GM18505 (cell line): ENCODE measurements around the gene PAX4.

Experiments
- ATAC-seq: cut with Tn5 transposase; IDR thresholded peaks from one replicate; pipeline ENCODE4 v1.9.1; 2021; ENCODE audit not compliant: unreplicated experiment
- POLR2A ChIP-seq: IDR thresholded peaks from 4 replicates; pipeline ENCODE4 v1.6.1; 2011; ENCODE audit warnings: borderline replicate concordance; ENCODE audit not compliant: insufficient read depth, insufficient read length; ENCODE audit errors: extremely low read depth

Gene PAX4

DNA sequence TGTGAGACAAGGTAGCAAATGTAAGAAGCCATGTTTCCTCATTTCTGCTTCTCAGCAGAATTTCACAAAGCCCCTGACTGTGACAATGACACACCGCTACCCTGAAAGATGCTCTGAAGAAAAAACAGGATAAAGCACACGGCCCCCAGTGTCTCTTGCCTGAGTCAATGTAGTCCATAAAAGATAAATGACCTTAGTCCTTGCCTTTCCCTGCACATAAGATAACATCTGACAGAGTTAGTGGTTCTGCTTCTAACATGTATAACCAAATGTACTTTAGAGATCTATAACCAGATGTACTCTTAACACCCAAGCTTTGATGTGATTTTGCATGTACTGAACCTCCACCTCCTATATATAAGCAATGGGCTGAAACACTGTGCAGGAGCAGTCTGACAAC, 31.0 kb upstream of the PAX4 start:
- no peak for TF ChIP-seq POLR2A
- ATAC-seq = no peak

DNA sequence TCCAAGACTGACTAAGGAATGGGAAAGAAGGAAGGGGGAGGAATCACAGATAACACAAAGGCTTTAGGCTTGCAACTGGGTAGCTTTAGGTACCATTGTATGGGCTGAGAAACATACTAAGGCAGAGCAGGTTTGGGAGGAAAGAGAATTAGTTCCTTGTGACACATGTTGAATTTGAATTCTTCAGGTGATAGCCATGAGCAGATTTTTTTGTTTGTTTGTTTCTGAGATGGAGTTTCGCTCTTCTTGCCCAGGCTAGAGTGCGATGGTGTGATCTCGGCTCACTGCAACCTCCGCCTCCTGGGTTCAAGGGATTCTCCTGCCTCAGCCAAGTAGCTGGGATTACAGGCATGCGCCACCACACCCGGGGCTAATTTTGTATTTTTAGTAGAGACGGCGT, 29.7 kb upstream of the PAX4 start:
- TF ChIP-seq POLR2A = no peak
- no peak for ATAC-seq

DNA sequence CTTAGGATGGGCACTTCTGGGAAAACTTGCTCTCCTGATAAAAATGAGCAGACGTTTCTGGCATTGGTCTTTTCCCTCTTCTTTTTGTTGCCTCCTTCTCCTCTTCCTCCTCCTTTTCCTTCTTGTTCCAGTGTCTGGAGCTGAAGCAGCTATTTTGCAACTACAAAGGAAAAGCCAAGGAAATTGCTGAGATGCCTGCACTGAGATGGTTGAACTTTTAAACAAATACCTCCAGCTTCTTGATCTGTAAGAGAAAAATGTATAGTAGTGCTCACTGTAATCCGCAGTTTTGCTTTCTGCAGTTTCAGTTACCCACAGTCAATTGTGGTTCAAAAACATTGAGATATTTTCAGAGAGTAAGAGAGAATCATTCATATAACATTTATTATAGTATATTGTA, 26.5 kb upstream of the PAX4 start:
- no peak for ATAC-seq
- TF ChIP-seq POLR2A = no peak

DNA sequence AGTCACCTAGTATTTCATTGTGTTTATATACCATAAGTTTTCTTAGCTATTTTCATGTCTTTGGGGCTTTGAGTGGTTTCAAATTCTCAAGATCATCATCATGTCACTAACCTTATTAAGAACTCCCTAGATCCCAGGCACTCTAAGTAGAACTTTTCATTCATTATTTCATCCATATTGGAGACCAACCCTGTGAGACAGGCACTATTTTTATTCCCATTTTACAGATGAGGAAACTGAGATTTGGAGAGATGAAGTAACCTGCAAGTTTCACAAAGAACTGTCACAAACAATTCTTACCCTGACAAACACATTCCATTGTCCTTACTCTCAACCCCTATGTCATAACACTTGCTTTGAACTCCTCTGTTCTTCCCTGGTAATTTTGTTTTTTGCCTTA, 20.3 kb upstream of the PAX4 start:
- ATAC-seq = no peak
- no peak for TF ChIP-seq POLR2A

DNA sequence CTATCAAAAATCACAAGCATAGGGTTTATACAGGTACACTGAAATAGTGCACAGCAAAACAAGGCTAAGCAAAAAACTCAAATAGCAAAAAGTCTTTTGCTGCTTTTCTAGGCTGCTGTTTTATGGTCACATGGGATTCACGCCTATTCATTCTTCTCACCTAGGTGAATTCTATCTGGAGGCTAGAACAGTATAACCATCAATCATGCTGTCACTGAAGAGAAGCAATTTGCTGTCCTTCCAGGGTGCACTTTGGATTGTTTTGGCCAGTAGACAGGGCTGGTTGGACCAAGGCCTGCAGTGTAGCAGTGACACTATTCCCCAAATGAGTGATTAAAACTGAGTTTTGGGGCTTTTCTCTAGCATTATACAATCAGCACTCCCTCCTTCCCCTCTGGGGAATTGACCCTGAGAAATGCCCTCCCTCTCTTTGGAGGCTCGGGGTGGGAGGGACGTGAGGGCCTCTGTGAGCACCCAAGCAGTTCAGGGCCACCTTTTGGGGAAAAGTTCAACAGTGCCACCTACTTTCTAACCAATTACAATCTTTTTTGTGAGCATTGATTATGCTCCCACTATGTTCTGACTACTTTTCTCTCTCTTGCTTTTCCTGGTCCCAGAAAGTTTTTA, 17.8 kb upstream of the PAX4 start:
- ATAC-seq = no peak
- no peak for TF ChIP-seq POLR2A

DNA sequence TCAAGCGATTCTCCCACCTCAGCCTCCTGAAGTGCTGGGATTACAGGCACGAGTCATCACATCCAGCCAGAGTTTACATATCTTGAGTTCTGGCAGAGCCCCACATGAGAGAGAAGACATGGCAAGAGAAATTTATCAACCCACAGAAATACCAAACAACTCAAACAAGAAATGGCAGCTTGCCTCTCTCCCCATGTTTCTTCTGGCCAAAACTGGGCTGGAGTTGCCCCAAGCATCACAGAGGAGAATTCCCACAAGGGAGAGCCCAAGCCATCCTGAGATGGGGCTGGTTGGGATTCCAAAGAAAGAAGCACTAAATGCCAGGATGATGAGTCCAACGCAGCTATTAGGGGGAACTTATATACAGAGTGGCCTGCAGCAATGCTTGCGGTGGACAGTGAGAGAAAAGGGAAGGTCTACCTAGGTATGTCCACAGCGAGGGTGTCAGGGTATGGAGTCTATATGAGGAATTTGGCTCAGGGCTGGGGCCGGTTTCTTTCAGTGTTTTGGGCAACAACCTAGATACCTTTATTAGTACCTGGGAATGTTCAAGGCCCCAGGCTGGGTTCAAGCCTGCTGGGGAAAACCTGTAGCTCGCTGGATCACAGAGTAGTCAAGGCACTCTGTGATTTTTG, 14.5 kb upstream of the PAX4 start:
- no peak for TF ChIP-seq POLR2A
- ATAC-seq = no peak

DNA sequence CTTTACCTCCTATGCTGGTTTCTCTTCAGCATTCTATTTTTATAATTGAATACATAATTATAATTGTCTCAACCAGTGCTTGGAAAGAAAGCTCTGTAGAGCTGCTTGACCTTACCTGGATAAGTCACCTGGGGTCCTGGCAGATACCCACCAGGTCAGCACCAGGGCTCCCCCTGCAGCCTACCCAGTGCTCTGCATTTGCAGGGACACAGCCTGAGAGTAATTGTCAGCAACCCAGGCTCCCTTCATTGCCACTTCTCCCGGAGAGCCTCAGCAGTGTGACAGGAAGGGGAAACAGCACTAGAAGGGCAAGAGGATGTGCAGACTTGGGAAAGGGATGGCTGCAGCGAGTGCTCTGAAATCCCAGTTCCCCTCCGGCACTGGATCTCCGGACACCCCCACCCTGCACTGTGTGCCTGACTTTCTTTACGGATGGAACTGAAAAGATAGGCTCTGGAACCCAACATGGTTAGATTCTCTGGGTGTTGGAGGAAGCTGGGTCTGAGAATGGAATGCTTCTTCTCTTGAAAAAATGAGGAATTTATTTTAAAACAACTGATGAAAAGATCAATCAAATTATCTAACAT, 11.4 kb upstream of the PAX4 start:
- ATAC-seq = peak; percentile 83
- no peak for TF ChIP-seq POLR2A

DNA sequence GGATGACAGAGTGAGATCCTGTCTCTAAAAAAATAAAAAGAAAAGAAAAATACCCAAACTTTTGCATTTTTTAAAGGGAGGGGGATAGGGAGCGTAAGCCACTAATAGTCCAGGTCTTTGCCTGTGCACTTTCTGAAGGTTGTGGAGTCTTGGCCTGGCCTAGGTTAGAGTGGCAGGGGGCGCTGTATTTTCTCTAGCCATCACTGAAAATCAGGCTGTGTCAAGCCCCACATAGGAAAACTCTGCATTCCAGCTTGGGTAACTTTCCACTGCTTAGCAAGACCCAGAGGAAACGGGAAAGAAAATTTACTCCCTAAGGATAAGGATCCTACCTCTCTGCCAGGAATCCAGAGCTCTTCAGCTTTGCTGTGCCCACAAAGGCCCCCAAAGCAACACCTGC, 10.5 kb upstream of the PAX4 start:
- no peak for ATAC-seq
- TF ChIP-seq POLR2A = no peak

DNA sequence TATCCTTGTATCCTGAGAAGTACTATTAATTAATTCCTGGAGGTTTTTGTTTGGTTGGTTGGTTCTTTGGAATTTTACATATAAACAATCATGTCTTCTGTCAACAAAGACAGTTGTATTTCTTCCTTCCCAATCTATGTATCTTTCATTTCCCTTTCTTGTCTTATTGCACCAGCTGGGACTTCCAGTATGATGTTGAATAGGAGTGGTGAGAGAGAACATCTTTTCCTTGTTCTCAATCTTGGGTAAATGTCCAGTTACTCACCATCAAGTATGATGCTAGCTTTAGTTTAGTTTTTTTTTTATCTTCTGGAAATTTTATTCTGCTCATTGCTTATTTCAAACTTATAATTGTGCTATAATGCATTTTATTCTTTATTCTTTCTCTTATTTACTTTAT, 7.4 kb upstream of the PAX4 start:
- no peak for TF ChIP-seq POLR2A
- no peak for ATAC-seq

DNA sequence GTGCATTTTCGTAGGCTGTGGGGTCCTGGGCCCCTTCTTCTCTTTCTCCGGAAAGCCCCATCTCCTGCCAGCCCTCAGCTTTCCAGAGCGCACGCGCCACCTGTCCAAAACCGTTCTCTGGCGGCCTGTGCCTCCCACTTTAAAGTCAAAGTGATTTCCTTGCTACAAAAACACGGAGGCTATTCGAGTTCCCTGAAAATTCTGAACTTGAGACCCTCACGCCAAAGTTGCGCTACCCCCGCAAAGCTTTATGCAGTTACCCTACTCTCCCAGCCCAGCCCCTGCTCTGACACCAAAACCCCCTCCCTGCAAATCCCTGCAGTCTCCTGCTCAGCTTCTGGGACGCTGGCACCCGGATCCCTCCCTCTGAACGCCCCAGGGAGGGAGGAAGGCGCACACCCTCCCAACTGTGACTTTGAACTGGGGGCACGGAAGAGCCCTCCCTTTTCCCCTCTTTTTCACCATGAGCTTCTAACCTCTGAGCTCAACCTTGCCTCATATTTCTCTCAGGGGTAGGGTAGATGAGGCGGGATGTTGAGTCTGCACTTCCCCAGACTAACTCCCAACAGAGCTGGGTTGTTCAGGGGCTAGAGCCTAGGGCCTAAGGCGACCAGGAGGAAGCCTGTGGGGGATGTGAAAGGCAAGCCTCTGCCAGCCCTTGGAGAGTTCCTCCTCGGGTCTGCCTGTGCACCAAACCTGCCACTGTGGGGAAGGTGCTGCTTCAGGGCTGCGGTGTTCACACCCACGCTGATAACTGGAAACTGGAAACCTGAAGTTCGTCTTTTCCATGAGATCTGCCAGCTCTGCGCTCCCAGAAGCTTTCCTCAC, 2.7 kb upstream of the PAX4 start:
- TF ChIP-seq POLR2A = no peak
- no peak for ATAC-seq

DNA sequence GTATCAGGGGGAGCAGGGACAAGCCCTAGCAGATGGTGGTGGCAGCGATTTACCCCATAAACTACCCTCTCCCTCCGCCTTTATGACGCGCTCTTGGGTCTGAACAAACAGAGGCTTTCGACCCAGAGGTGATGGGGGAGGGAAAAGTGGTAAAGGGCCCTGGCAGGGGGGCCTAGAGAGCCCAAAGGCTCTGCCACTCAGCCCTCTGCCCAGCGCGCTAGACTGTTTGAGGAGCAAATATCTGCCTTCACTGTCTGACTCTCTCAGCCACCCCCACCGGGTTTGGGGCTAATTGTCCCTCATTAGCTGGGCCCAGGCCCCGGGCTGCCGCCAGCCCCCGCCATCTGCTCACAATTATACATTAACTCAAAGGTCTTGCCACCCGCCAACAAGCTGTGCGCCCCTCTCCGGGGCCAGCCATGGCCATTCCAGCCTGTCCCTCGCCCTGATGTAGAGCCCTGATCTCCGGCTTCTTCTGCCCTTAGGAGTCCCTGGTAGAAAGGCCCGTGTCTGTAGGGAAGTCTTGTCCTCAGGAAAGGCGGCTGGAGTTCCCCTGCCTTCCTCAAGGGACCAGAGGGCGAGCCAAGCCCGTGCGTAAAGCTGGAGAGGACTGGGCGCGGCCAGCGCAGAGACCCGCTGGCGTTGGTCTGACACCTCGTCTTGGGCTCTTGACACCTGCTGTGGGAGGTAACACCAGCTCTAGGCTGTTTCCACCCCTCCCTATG, 1.9 kb upstream of the PAX4 start:
- no peak for ATAC-seq
- no peak for TF ChIP-seq POLR2A

DNA sequence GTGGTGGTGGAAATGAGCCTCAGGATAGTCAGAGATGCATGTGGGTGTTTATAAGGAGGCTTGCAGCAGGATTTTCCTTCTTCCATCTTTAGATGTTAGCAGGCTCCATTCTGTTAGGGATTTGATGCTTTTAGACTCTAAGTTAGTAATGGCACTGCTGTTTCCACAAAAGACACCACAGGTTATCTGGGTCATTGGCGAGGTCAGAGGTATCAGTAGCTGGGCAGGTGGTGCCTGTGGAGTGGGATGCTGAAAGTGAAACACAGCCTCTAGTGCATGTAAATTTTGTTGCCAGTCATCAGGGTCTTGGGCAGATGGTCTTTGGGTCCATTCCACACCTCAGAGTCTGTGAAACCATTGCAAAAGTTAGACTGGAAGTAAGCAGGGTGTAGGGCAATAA, 833 bp upstream of the PAX4 start:
- ATAC-seq = no peak
- no peak for TF ChIP-seq POLR2A

DNA sequence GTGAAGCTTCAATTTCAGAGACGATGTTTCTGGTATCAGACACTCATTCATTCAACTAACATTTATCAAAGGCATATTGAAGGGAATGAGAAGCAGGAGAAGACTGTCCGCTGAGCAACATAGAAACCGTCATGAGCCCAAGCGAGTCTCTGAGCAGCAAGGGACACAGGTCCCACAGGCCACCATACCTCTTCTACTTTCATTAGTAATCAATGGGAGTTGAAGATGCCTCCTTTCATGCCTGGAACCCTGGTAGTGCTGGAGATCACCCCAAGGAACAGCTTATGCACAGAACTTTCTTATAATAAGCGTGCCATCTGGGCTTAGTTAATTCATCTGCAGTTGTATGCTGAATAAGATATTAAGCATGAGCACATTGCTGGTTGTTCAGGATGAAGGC, 1.2 kb downstream of the PAX4 start:
- no peak for ATAC-seq
- no peak for TF ChIP-seq POLR2A
